Astrocyte (in vitro differentiated cells and primary cell): ENCODE data around the gene C21orf91.

ENCODE experiments used
- EZH2 ChIP-seq: IDR thresholded peaks from 2 replicates; pipeline ENCODE4 v1.6.1; 2012; ENCODE audit warnings: mild to moderate bottlenecking, low read length, inconsistent platforms; ENCODE audit not compliant: insufficient read depth
- TF ChIP-seq, protein P1 (sequence below): IDR thresholded peaks from 2 replicates; pipeline ENCODE4 v1.5.1; 2011; ENCODE audit warnings: low read depth, mild to moderate bottlenecking, inconsistent platforms, low read length, moderate library complexity; ENCODE audit not compliant: insufficient read depth

DNA sequence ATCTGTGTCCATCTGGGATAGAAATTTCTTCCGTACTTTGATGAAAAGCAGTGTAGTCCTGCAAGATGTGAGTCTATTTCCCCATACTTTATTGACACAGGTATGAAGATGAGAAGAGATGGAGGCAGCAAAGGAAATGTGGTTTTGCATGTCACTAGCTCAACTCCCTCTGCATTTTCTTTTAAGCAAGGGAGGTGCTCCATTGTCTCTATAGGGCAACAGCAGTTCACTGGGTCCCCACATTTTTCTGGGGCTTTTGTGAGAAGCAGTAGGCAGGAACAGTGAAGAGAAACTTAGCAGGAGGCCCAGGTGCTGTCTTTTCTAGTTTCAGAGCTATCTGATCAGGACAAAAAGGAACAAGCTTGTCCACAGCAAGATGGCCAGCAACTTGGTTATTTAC, 37.1 kb downstream of the C21orf91 start:
- TF ChIP-seq, protein P1, sequence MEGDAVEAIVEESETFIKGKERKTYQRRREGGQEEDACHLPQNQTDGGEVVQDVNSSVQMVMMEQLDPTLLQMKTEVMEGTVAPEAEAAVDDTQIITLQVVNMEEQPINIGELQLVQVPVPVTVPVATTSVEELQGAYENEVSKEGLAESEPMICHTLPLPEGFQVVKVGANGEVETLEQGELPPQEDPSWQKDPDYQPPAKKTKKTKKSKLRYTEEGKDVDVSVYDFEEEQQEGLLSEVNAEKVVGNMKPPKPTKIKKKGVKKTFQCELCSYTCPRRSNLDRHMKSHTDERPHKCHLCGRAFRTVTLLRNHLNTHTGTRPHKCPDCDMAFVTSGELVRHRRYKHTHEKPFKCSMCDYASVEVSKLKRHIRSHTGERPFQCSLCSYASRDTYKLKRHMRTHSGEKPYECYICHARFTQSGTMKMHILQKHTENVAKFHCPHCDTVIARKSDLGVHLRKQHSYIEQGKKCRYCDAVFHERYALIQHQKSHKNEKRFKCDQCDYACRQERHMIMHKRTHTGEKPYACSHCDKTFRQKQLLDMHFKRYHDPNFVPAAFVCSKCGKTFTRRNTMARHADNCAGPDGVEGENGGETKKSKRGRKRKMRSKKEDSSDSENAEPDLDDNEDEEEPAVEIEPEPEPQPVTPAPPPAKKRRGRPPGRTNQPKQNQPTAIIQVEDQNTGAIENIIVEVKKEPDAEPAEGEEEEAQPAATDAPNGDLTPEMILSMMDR, result no peak
- no peak for TF ChIP-seq EZH2
